HG03045 (cell line): ENCODE measurements around the gene MAGEB5.
"Not testable (repeated sequence)": the region's sequence is repeated elsewhere in the genome, so short reads cannot be mapped to it uniquely, and the experiment has no call there.

Experiments used
- ATAC-seq: cut with Tn5 transposase; IDR thresholded peaks from one replicate; pipeline ENCODE4 v1.9.1; 2021; ENCODE audit warnings: mild to moderate bottlenecking, moderate library complexity; ENCODE audit not compliant: unreplicated experiment

The MAGEB5 gene, protein sequence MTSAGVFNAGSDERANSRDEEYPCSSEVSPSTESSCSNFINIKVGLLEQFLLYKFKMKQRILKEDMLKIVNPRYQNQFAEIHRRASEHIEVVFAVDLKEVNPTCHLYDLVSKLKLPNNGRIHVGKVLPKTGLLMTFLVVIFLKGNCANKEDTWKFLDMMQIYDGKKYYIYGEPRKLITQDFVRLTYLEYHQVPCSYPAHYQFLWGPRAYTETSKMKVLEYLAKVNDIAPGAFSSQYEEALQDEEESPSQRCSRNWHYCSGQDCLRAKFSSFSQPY

DNA sequence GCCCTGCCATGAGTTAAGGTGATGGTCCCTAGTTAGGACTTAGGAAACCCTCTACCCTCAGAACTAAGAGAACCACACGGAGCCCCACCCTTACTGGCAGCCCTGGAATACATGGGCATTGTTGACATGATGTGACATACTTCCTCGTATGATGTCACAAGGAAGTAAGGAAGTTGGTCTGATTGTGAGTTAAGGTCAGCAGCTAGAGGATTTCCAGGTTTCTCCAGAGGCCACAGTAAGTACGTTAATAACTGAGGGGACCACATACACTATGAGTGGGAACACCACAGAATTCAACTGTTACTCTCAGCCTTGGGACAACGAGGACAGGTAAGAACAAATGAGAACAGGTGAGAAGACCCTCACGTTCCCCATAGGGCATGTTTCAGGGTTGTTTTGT, at the start of gene MAGEB5:
TSS of gene MAGEB5 (plus strand) at position 301 of the 400 bp plus-strand sequence. CDS start 1,133 bp downstream, outside the sequence.
- no peak for ATAC-seq

- ATAC-seq, result no peak
These were observed 23.8 kb upstream of the MAGEB5 start, which contains the start of gene MAGEB6 for GRCh38 chrX:26192204-26192603. Gene MAGEB6, plus strand, starts transcription at chrX:26192440. Its CDS starts 1,407 bp downstream, at chrX:26193847.

DNA sequence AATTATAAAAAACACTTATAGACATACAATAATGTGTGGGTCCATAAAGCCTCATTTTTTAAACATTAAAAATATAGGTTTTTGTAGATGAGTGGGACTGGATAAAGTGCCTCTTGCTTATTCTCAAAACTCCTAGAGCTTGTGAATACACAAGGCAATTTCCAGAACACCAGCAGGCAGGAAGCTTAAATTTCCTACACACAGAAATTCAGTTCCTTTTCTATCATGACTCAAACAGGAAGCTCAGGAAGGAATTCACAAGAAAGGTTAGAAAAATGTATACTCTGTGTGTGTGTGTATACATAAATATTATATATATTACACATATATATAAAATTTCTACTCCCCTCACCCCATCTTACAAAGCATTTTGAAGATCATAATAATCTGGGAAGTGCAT, 12.4 kb upstream of the MAGEB5 start:
- ATAC-seq, result no peak

- not testable (repeated sequence) for ATAC-seq
These were observed 11.3 kb upstream of the MAGEB5 start for GRCh38 chrX:26204717-26205116.

DNA sequence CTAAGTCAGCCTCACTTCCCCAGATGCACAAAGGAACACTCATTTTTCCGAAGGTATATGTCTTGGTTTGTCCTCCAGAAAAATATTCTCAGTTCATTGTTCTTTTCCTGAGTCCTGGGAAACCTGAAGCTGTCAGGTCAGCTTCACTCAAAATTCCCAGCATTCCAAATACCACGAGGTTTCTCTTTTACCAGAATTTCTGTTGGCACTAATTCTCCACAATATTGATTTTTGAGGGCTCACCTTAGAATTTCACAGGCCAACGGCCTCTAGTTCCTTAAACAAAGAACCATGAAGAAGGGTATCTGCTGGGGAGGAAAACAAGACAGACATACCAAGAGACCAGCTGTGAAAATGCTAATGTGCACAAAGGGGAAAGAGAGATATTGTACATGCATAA, 8.0 kb upstream of the MAGEB5 start:
- ATAC-seq, result no peak

DNA sequence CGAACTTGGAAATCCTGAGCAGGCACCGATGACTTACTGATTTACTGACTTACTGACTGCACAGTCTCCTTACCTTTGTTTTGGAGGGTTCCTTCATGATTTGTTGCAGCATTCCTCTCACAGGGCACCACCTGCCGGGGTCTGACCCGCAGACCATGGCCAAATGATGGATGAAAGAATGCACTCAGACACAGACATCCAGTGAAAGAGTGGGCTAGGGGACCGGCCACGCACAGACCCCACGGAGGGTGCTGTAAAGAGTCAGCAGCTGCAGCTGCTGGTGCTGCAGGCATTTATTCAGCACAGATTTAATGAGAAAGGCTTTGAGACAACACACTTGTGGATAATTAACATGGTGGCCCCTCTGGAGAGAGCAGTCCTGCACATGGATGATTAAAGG, 3.4 kb downstream of the MAGEB5 start:
- ATAC-seq, result no peak

DNA sequence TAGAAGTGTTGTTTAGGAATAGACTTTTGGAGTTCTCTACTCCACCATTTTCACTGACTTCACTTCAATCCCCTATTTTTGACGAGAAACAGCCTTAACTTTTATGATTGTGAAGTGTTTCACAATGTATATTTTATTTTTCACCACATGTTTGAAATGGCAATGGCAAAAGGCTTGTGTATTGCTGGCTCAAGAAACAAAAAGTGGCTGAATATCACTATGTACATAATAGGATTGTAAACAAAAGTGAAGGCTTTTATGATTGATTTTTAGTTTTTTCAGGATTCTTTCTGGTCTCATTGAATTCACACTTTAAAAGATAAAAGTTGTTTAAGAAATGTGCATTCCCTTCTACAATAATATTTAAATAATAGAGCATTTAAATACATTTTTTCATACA, 18.2 kb downstream of the MAGEB5 start:
- no peak for ATAC-seq

DNA sequence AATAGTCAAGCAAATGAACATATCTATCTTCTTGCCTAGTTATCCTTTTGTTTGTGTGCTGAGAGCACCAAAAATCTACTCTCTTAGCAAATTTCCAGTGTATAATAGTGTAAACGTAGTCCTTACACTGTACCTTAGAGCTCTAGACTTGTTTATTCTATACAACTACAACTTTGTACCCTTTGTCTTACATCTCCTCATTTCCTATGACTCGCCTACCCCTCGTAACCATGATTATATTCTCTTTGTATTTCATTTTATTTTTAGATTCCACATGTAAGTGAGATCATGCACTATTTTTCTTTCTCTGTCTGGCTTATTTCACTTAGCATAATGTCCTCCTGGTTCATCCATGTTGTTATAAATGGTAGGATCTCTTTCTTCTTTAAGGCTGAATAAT, 37.6 kb downstream of the MAGEB5 start:
- ATAC-seq, result no peak

GRCh38 chrX:26254436-26254835, 38.5 kb downstream of the MAGEB5 start:
- no peak for ATAC-seq

DNA sequence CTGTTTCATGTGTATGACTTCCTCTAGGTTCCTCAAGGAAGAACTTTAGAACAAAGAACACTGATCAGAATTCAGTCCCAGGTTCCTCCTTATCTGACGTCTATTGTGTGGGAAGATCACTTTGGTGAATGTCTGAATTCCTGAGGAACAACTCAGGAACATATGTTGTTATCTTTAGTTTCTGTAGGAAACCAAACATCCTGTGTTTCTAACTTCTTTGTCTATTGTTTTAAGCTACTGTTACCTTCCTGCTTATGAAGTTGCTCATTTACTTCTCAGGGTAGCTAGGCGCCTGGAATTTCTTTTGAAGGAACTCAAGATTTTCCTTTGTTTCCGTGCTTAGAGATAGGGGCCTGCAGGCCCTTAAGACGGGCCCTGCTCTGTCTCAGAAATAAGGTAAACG, 46.2 kb downstream of the MAGEB5 start:
- no peak for ATAC-seq
